IMR-90 (cell line): ENCODE data around the gene PRODH. TPM values are rescaled to one million over a fixed set of nuclear protein-coding genes. Genes with fewer than 3 reads are reported as not detected.

Source experiments
- ATAC-seq: fragments of 200-7000 bp; cut with Tn5 transposase; 2 replicates; pipeline ENCODE4 v1.9.1; 2020; ENCODE audit warnings: low read depth, mild to moderate bottlenecking, moderate library complexity
- BruUV-seq: library from RNA; stranded (reverse); fragments of 400-500 nt; replicated peaks from 2 replicates; lab custom pipeline; 2021; lab: Mats Ljungman, UMichigan
- CTCF ChIA-PET: fragments of 300-600 bp; formaldehyde crosslinking; extraction: SDS; loops from one replicate; lab custom pipeline; 2021; ENCODE audit warnings: antibody characterized with exemption; lab: Yijun Ruan, JAX
- POLR2A ChIA-PET: fragments of 300-600 bp; sonication (Branson Sonifier 250); formaldehyde crosslinking; loops from one replicate; lab custom pipeline; 2022; ENCODE audit warnings: antibody characterized with exemption; ENCODE audit not compliant: unreplicated experiment; lab: Charles Lee
- DNase-seq: peaks from one replicate; pipeline ENCODE4 v3.0.0; 2013
- H2AFZ ChIP-seq: replicated peaks from 2 replicates; pipeline ENCODE3; 2013; ENCODE audit warnings: low read length, mild to moderate bottlenecking; ENCODE audit not compliant: poor library complexity
- H2AK5ac ChIP-seq: 2 replicates; pipeline ENCODE4 v1.6.1; 2013; ENCODE audit warnings: low read depth, low read length, inconsistent platforms
- H2AK9ac ChIP-seq: replicated peaks from 2 replicates; pipeline ENCODE3; 2013; ENCODE audit warnings: mild to moderate bottlenecking, low read depth, low read length, moderate library complexity; ENCODE audit not compliant: poor library complexity
- H2BK120ac ChIP-seq: 2 replicates; pipeline ENCODE4 v1.6.1; 2013; ENCODE audit warnings: low read depth, low read length, inconsistent platforms
- H2BK15ac ChIP-seq: 3 replicates; pipeline ENCODE4 v1.6.1; 2013; ENCODE audit warnings: low read depth, low read length, inconsistent platforms
- H2BK20ac ChIP-seq: 2 replicates; pipeline ENCODE4 v1.6.1; 2013; ENCODE audit warnings: low read depth, mild to moderate bottlenecking, inconsistent platforms, low read length, moderate library complexity
- H2BK5ac ChIP-seq: 2 replicates; pipeline ENCODE4 v1.6.1; 2013; ENCODE audit warnings: mild to moderate bottlenecking, low read depth, low read length, inconsistent platforms; ENCODE audit not compliant: poor library complexity, severe bottlenecking
- H3K14ac ChIP-seq: replicated peaks from 2 replicates; pipeline ENCODE4 v1.6.1; 2013; ENCODE audit warnings: low read depth, low read length, inconsistent platforms
- H3K18ac ChIP-seq: 2 replicates; pipeline ENCODE4 v1.6.1; 2013; ENCODE audit warnings: low read depth, low read length, control low read depth
- H3K23ac ChIP-seq: 2 replicates; pipeline ENCODE4 v1.6.1; 2013; ENCODE audit warnings: low read depth, low read length, inconsistent platforms
- H3K27ac ChIP-seq: 2 replicates; pipeline ENCODE4 v1.5.1; 2013; ENCODE audit warnings: mild to moderate bottlenecking, control low read depth, low read length; ENCODE audit not compliant: insufficient read depth
- H3K27me3 ChIP-seq: 2 replicates; pipeline ENCODE4 v1.6.1; 2013; ENCODE audit warnings: low read length; ENCODE audit not compliant: control insufficient read depth, insufficient read depth
- H3K36me3 ChIP-seq: 2 replicates; pipeline ENCODE4 v1.6.1; 2013; ENCODE audit warnings: low read length, mixed read lengths; ENCODE audit not compliant: control insufficient read depth, insufficient read depth
- H3K4ac ChIP-seq: 2 replicates; pipeline ENCODE4 v1.6.1; 2013; ENCODE audit warnings: low read depth, low read length, inconsistent platforms
- H3K4me1 ChIP-seq: 2 replicates; pipeline ENCODE4 v1.6.1; 2013; ENCODE audit warnings: low read length, mixed read lengths; ENCODE audit not compliant: control insufficient read depth, insufficient read depth
- H3K4me2 ChIP-seq: 2 replicates; pipeline ENCODE4 v1.6.1; 2013; ENCODE audit warnings: low read depth, mild to moderate bottlenecking, control low read depth, low read length, moderate library complexity
- H3K4me3 ChIP-seq: 2 replicates; pipeline ENCODE4 v1.5.1; 2013; ENCODE audit warnings: low read depth, mild to moderate bottlenecking, control low read depth, low read length, moderate library complexity; ENCODE audit not compliant: insufficient read depth
- H3K56ac ChIP-seq: 2 replicates; pipeline ENCODE4 v1.6.1; 2013; ENCODE audit warnings: low read length, inconsistent platforms; ENCODE audit not compliant: insufficient read depth; ENCODE audit errors: extremely low read depth
- H3K79me1 ChIP-seq, 2 experiments: 2 replicates each; pipeline ENCODE4 v1.6.1; 2013; ENCODE audit warnings: low read length in 2 of 2, inconsistent platforms in 1 of 2, low read depth in 1 of 2
- H3K9ac ChIP-seq: 2 replicates; pipeline ENCODE4 v1.6.1; 2013; ENCODE audit warnings: low read depth, low read length, control low read depth
- H3K9me1 ChIP-seq: 2 replicates; pipeline ENCODE4 v1.6.1; 2013; ENCODE audit warnings: low read length, inconsistent platforms; ENCODE audit not compliant: insufficient read depth
- H3K9me3 ChIP-seq: 2 replicates; pipeline ENCODE4 v1.6.1; 2013; ENCODE audit warnings: low read length; ENCODE audit not compliant: control insufficient read depth, insufficient read depth
- H4K20me1 ChIP-seq: 2 replicates; pipeline ENCODE4 v1.6.1; 2013; ENCODE audit warnings: low read length, inconsistent platforms; ENCODE audit not compliant: insufficient read depth
- H4K5ac ChIP-seq: 2 replicates; pipeline ENCODE4 v1.6.1; 2013; ENCODE audit warnings: mild to moderate bottlenecking, low read depth, low read length, control low read depth
- H4K8ac ChIP-seq, 2 experiments: 2 replicates each; pipeline ENCODE4 v1.6.1; 2013; ENCODE audit warnings: low read depth in 2 of 2, low read length in 2 of 2, control low read depth in 1 of 2, inconsistent platforms in 1 of 2
- H4K91ac ChIP-seq: 2 replicates; pipeline ENCODE4 v1.6.1; 2013; ENCODE audit warnings: low read depth, low read length, inconsistent platforms; ENCODE audit not compliant: insufficient read depth
- BHLHE40 ChIP-seq: fragments of 150-350 bp; IDR thresholded peaks from 2 replicates; pipeline ENCODE4 v1.6.1; 2016; ENCODE audit warnings: mild to moderate bottlenecking, low read depth, low read length
- CEBPB ChIP-seq: IDR thresholded peaks from 2 replicates; pipeline ENCODE4 v1.6.1; 2012; ENCODE audit warnings: low read depth, low read length, improper control_type of control experiment
- CHD1 ChIP-seq: IDR thresholded peaks from 2 replicates; pipeline ENCODE4 v1.6.1; 2012; ENCODE audit warnings: low read depth, low read length, improper control_type of control experiment
- CTCF ChIP-seq: conservative IDR thresholded peaks from 2 replicates; pipeline ENCODE4 v1.5.1; 2012; ENCODE audit warnings: mild to moderate bottlenecking, low read depth, low read length, improper control_type of control experiment
- MAFK ChIP-seq: IDR thresholded peaks from 2 replicates; pipeline ENCODE4 v1.6.1; 2012; ENCODE audit warnings: low read depth, low read length, improper control_type of control experiment
- MXI1 ChIP-seq: IDR thresholded peaks from 2 replicates; pipeline ENCODE4 v1.6.1; 2012; ENCODE audit warnings: low read depth, mild to moderate bottlenecking, low read length, moderate library complexity, borderline replicate concordance
- RAD21 ChIP-seq: IDR thresholded peaks from 2 replicates; pipeline ENCODE4 v1.6.1; 2012; ENCODE audit warnings: low read length, improper control_type of control experiment
- RCOR1 ChIP-seq: IDR thresholded peaks from 2 replicates; pipeline ENCODE4 v1.6.1; 2012; ENCODE audit warnings: mild to moderate bottlenecking, low read length, improper control_type of control experiment; ENCODE audit not compliant: insufficient replicate concordance
- SMC3 ChIP-seq: fragments of 150-350 bp; IDR thresholded peaks from 2 replicates; pipeline ENCODE4 v1.6.1; 2016; ENCODE audit warnings: low read depth, mild to moderate bottlenecking, antibody characterized with exemption, low read length, moderate library complexity
- USF2 ChIP-seq: fragments of 150-350 bp; IDR thresholded peaks from 2 replicates; pipeline ENCODE4 v1.6.1; 2017; ENCODE audit warnings: mild to moderate bottlenecking, antibody characterized with exemption, low read length, low read depth
- WGBS, 2 experiments: methylation state at CpG; one replicate each; pipeline versions ENCODE4 v1.1.5 to v1.1.7; 2013; ENCODE audit warnings: missing lambda C conversion rate in 2 of 2; ENCODE audit not compliant: insufficient read length in 1 of 2; ENCODE audit errors: extremely low coverage in 2 of 2; 5-methylcytosine and 5-hydroxymethylcytosine counted together
- dilution Hi-C: fragments of 300-500 bp; cut with HindIII; formaldehyde crosslinking; loops from one replicate; pipeline ENCODE4 v1.14.3; 2018; ENCODE audit warnings: low sequenced_read_pairs; ENCODE audit not compliant: unreplicated experiment
- in situ Hi-C: fragments of 300-500 bp; cut with MboI; formaldehyde crosslinking; loops from 3 replicates; pipeline ENCODE4 v1.14.3; 2019; ENCODE audit warnings: low sequenced_read_pairs, inconsistent platforms, mixed read lengths
- intact Hi-C: fragments of 100-400 bp; cut with micrococcal nuclease; formaldehyde crosslinking; loops from 2 replicates; pipeline ENCODE4 v1.10.0; 2022
- polyA plus RNA-seq, 3 experiments: library from polyadenylated mRNA; depleted of rRNA; stranded (reverse); fragments of >200 nt; gene quantifications; 2 replicates each; pipeline ENCODE4 v1.2.3, GENCODE V29; 2012; ENCODE audit warnings: low replicate concordance in 1 of 3
- total RNA-seq: library from RNA; depleted of rRNA; stranded (reverse); fragments of >200 nt; gene quantifications from 2 replicates; pipeline ENCODE4 v1.2.3, GENCODE V29; 2012

The PRODH gene
- total and polyA plus RNA-seq, 2 of the 4 experiments (the other 2 are of a cell fraction): 0.02 TPM; not detected in 1

GRCh38 chr22:18970948-18971315 lies 34.8 kb upstream of the PRODH start:
- no peaks in the 10 kb centered on the region for H3K9me3 ChIP-seq
- H4K20me1 ChIP-seq: no peaks in the 10 kb centered on the region; the same call in 1 of the 2 replicates
- TF ChIP-seq RCOR1: no peak
- no peak for TF ChIP-seq BHLHE40
- TF ChIP-seq SMC3: no peak
- no peak for TF ChIP-seq CEBPB
- TF ChIP-seq MXI1: no peak
- no peak for TF ChIP-seq CHD1
- TF ChIP-seq MAFK: no peak
- TF ChIP-seq RAD21: no peak
- no peak for TF ChIP-seq USF2
- TF ChIP-seq CTCF: no peak
- peak overlapping the region; percentile 21 for H2AFZ ChIP-seq
- no peak overlapping the region for H3K27ac ChIP-seq
- H3K4ac ChIP-seq: no peak overlapping the region
- no peak overlapping the region for H2BK5ac ChIP-seq
- no peak overlapping the region for H3K14ac ChIP-seq
- CTCF ChIA-PET: no interaction called here
- no peaks in the 10 kb centered on the region for H3K79me1 ChIP-seq
- no peaks in the 10 kb centered on the region for H3K36me3 ChIP-seq
- H2AK5ac ChIP-seq: no peak overlapping the region
- DNase-seq: no peak
- H3K23ac ChIP-seq: no peak overlapping the region
- H3K9me1 ChIP-seq: no peaks in the 10 kb centered on the region
- H3K56ac ChIP-seq: no peak overlapping the region
- intact Hi-C loops: no loop called here
- H3K9ac ChIP-seq: no peak overlapping the region
- no peak overlapping the region for H2AK9ac ChIP-seq
- no peak overlapping the region for H2BK15ac ChIP-seq
- H3K18ac ChIP-seq: no peak overlapping the region
- no peak overlapping the region for H2BK20ac ChIP-seq
- dilution Hi-C loops: no loop called here
- no peak for ATAC-seq
- in situ Hi-C loops: loop anchor here (25.0 kb wide), 1 partner anchor 391 kb away; no protein-coding TSS in a partner anchor
- H4K5ac ChIP-seq: no peak overlapping the region
- H3K4me1 ChIP-seq: no peaks in the 10 kb centered on the region
- WGBS, 2 experiments: 6% methylated on average over 8 of the region's 28 CpGs; no CpG with 5 or more reads in 1 of the 2 experiments
- H3K4me2 ChIP-seq: no peak overlapping the region
- H2BK120ac ChIP-seq: no peak overlapping the region
- no peak overlapping the region for H4K8ac ChIP-seq
- H3K27me3 ChIP-seq: peaks cover 19% of the 10 kb centered on the region; the same call in 1 of the 2 replicates
- no TSS peak for BruUV-seq
- POLR2A ChIA-PET: no interaction called here
- H3K4me3 ChIP-seq: no peak overlapping the region; the same call in 1 of the 2 replicates
- H4K91ac ChIP-seq: no peak overlapping the region
